ENCODE measurements around the gene SORBS2. TPM values are rescaled to one million over a fixed set of nuclear protein-coding genes. Genes with fewer than 3 reads are reported as not detected.

The SORBS2 gene
- total and polyA plus RNA-seq, 2 of the 4 experiments (the other 2 are of a cell fraction) = 0.18 TPM; not detected in 1

DNA sequence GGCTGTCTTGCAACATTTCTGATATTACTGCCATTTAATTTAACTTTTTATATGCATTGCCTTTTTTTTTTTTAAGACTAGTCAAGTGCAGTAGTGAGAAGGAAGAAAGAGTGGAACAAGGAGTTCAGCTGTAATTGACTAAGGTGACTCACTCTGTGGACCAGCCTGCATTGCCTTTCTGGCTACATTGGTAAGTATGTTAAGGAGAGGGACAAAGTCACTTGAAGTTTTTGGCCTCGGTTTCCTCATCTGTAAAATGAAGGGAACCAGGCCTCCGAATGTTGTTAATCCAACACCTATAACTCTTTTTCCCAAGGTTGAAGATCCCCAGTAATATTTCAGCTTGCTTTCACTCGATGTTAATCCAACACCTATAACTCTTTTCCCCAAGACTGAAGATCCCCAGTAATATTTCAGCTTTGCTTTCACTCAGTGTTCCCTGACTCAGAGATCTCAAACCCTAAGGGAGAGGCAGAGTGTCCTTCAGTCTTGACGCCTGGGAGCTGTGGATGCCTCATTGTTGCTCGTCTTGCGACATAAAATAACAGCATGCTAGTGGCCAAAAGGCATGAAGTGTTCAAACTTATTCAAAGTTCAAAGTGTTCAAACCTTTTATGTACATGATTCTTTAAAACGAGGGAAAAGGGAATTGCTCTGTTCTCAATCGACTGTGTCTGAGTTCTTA is 102.0 kb downstream of the SORBS2 start:
- ChIA-PET POLR2A (ENCODE audit: unreplicated experiment) (no interaction called here), CTCF (no interaction called here)
- Histone ChIP-seq H2AK5ac (ENCODE audit: low read depth, low read length) (no peak overlapping the region), H2AK9ac (replicated peaks; ENCODE audit: low read depth, low read length, poor library complexity) (no peak overlapping the region), H2BK5ac (ENCODE audit: low read depth, low read length, poor library complexity, severe bottlenecking) (no peak overlapping the region), H3K9ac (ENCODE audit: low read depth, low read length) (no peak overlapping the region), H2BK15ac (ENCODE audit: low read depth, low read length) (no peak overlapping the region), H3K56ac (ENCODE audit: extremely low read depth, insufficient read depth, low read length) (no peak overlapping the region), H3K23ac (ENCODE audit: low read depth, low read length) (no peak overlapping the region), H2AFZ (replicated peaks; ENCODE audit: low read length, poor library complexity) (no peak overlapping the region), H2BK20ac (ENCODE audit: low read depth, low read length) (no peak overlapping the region), H3K9me1 (ENCODE audit: insufficient read depth, low read length) (no peaks in the 10 kb centered on the region), H3K4me2 (ENCODE audit: low read depth, low read length) (no peak overlapping the region), H3K27me3 (ENCODE audit: control insufficient read depth, insufficient read depth, low read length) (peaks cover 3% of the 10 kb centered on the region; the same call in 1 of the 2 replicates), H4K91ac (ENCODE audit: insufficient read depth, low read depth, low read length) (no peak overlapping the region), H3K18ac (ENCODE audit: low read depth, low read length) (no peak overlapping the region), H3K4me1 (ENCODE audit: control insufficient read depth, insufficient read depth, low read length) (peaks cover 2% of the 10 kb centered on the region; the same call in 1 of the 2 replicates), H3K4ac (ENCODE audit: low read depth, low read length) (no peak overlapping the region), H3K14ac (replicated peaks; ENCODE audit: low read depth, low read length) (no peak overlapping the region), H3K9me3 (ENCODE audit: control insufficient read depth, insufficient read depth, low read length) (no peaks in the 10 kb centered on the region), H3K79me1 (ENCODE audit: low read depth in 1 of 2, low read length in 2 of 2) (no peaks in the 10 kb centered on the region), H3K36me3 (ENCODE audit: control insufficient read depth, insufficient read depth, low read length) (no peaks in the 10 kb centered on the region), H3K4me3 (ENCODE audit: insufficient read depth, low read depth, low read length) (no peak overlapping the region), H4K5ac (ENCODE audit: low read depth, low read length) (no peak overlapping the region), H3K27ac (ENCODE audit: insufficient read depth, low read length) (no peak overlapping the region), H4K20me1 (ENCODE audit: insufficient read depth, low read length) (no peaks in the 10 kb centered on the region), H4K8ac (ENCODE audit: low read depth in 2 of 2, low read length in 2 of 2) (no peak overlapping the region), H2BK120ac (ENCODE audit: low read depth, low read length) (no peak overlapping the region)
- ATAC-seq (ENCODE audit: low read depth) (no peak), DNase-seq (no peak)
- WGBS, 2 experiments (ENCODE audit: extremely low coverage in 2 of 2, insufficient read length in 1 of 2) = 78% methylated on average over 3 of the region's 8 CpGs; no CpG with 5 or more reads in 1 of the 2 experiments
- intact Hi-C loops (cut with micrococcal nuclease) (no loop called here), dilution Hi-C loops (cut with HindIII; ENCODE audit: low sequenced_read_pairs, unreplicated experiment) (no loop called here), in situ Hi-C loops (cut with MboI; ENCODE audit: low sequenced_read_pairs) (no loop called here)
- TF ChIP-seq, protein P1, sequence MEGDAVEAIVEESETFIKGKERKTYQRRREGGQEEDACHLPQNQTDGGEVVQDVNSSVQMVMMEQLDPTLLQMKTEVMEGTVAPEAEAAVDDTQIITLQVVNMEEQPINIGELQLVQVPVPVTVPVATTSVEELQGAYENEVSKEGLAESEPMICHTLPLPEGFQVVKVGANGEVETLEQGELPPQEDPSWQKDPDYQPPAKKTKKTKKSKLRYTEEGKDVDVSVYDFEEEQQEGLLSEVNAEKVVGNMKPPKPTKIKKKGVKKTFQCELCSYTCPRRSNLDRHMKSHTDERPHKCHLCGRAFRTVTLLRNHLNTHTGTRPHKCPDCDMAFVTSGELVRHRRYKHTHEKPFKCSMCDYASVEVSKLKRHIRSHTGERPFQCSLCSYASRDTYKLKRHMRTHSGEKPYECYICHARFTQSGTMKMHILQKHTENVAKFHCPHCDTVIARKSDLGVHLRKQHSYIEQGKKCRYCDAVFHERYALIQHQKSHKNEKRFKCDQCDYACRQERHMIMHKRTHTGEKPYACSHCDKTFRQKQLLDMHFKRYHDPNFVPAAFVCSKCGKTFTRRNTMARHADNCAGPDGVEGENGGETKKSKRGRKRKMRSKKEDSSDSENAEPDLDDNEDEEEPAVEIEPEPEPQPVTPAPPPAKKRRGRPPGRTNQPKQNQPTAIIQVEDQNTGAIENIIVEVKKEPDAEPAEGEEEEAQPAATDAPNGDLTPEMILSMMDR (conservative IDR thresholded peaks at IDR 0.05; ENCODE audit: low read depth, low read length) = no peak
- peak; percentile 40; the same call in 1 of the 2 replicates for TF ChIP-seq CEBPB (IDR thresholded peaks at IDR 0.05; ENCODE audit: low read depth, low read length)
- no TSS peak for BruUV-seq (replicated peaks)

All from IMR-90 (cell line).